HG02970 (cell line): Measurements from ENCODE around the gene ANKRD16.
A peak's percentile ranks its signal among the peaks of the same experiment; 100 is the strongest.
"Not testable (repeated sequence)": the region's sequence is repeated elsewhere in the genome, so short reads cannot be mapped to it uniquely, and the experiment has no call there.

Experiments used
- ATAC-seq: cut with Tn5 transposase; IDR thresholded peaks from one replicate; pipeline ENCODE4 v1.9.1; 2021; ENCODE audit warnings: mild to moderate bottlenecking, moderate library complexity, moderate number of reproducible peaks; ENCODE audit not compliant: unreplicated experiment, low FRiP score

Gene ANKRD16

GRCh38 chr10:5882961-5883360, 6.7 kb downstream of the ANKRD16 start:
- no peak for ATAC-seq

- not testable (repeated sequence) for ATAC-seq
Measured at GRCh38 chr10:5877041-5877440, 12.7 kb downstream of the ANKRD16 start.

- no peak for ATAC-seq
Measured at GRCh38 chr10:5876181-5876768, 13.4 kb downstream of the ANKRD16 start.

GRCh38 chr10:5873515-5873995, 16.1 kb downstream of the ANKRD16 start:
- no peak for ATAC-seq

GRCh38 chr10:5871596-5871995, 18.1 kb downstream of the ANKRD16 start:
- ATAC-seq, result no peak

GRCh38 chr10:5869156-5869555, 20.5 kb downstream of the ANKRD16 start:
- ATAC-seq, result no peak

GRCh38 chr10:5868383-5868782, 21.3 kb downstream of the ANKRD16 start:
- ATAC-seq, result not testable (repeated sequence)

GRCh38 chr10:5867091-5867615, 22.5 kb downstream of the ANKRD16 start:
- ATAC-seq, result not testable (repeated sequence)

- ATAC-seq, result not testable (repeated sequence)
Measured at GRCh38 chr10:5866451-5867081, 23.1 kb downstream of the ANKRD16 start.

GRCh38 chr10:5862981-5863685, 26.6 kb downstream of the ANKRD16 start:
- not testable (repeated sequence) for ATAC-seq

GRCh38 chr10:5862360-5862961, 27.2 kb downstream of the ANKRD16 start:
- ATAC-seq, result peak; percentile 93

- ATAC-seq, result no peak
Measured at GRCh38 chr10:5860066-5860465, 29.6 kb downstream of the ANKRD16 start.

GRCh38 chr10:5858811-5859210, 30.9 kb downstream of the ANKRD16 start:
- no peak for ATAC-seq

GRCh38 chr10:5856701-5857004, 33.0 kb downstream of the ANKRD16 start:
- ATAC-seq, result no peak

- no peak for ATAC-seq
Measured at GRCh38 chr10:5855979-5856700, 33.6 kb downstream of the ANKRD16 start.

GRCh38 chr10:5854131-5854475, 35.6 kb downstream of the ANKRD16 start:
- ATAC-seq, result no peak

GRCh38 chr10:5846667-5847066, 43.0 kb downstream of the ANKRD16 start:
- ATAC-seq, result not testable (repeated sequence)

- ATAC-seq, result no peak
Measured at GRCh38 chr10:5844345-5845055, 45.2 kb downstream of the ANKRD16 start.

- ATAC-seq, result no peak
Measured at GRCh38 chr10:5843686-5844344, 45.9 kb downstream of the ANKRD16 start.
